NCI-H146 treated with DMSO at 0.1 percent for 48 hours (cell line): ENCODE measurements around the gene SLC30A5.
"Not testable (repeated sequence)": the region's sequence is repeated elsewhere in the genome, so short reads cannot be mapped to it uniquely, and the experiment has no call there.

Experiments
- DNase-seq: peaks from one replicate; lab custom pipeline; 2025; ENCODE audit not compliant: unreplicated experiment; lab: John Stamatoyannopoulos, UW

SLC30A5 gene

DNA sequence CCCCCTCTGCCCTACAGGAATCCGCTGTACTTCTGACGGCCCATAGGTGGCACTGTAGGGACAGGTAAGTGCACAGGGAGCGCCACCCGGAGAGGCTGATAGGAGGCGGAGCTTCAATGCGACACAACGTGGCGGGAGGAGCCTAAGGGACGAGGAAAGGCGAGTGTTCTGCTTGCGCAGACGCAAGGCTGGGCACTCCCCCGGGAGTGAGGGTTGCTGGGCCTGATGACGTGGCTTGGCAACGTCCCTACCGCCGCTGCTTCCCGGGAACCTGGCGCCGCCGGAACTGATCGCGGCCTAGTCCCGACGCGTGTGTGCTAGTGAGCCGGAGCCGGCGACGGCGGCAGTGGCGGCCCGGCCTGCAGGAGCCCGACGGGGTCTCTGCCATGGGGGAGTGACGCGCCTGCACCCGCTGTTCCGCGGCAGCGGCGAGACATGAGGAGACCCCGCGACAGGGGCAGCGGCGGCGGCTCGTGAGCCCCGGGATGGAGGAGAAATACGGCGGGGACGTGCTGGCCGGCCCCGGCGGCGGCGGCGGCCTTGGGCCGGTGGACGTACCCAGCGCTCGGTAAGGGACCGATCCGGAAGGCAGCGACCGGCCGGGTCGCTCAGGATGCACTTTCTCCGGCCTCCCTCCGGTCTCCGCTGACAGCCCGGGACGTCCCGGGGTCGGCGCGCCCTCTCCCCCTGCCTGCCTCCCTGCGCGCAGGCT, at the start of gene SLC30A5:
Gene SLC30A5 (plus strand): TSS at position 244 of the 712 bp plus-strand sequence. CDS start 242 bp downstream, at position 486.
- peak; percentile 98 for DNase-seq

DNA sequence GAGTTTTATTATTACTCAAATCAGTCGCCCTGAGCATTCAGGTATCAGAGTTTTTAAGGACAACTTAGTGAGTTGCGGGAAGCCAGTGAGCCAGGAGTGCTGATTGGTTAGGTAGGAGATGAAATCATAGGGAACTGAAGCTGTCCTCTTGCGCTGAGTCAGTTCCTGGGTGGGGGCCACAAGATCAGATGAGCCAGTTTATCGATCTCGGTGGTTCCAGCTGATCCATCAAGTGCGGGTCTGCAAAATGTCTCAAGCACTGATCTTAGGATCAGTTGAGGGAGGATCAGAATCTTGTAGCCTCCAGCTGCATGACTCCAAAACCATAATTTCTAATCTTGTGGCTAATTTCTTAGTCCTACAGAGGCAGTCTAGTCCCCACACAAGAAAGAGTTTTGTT, 48.6 kb upstream of the SLC30A5 start:
- DNase-seq = not testable (repeated sequence)

DNA sequence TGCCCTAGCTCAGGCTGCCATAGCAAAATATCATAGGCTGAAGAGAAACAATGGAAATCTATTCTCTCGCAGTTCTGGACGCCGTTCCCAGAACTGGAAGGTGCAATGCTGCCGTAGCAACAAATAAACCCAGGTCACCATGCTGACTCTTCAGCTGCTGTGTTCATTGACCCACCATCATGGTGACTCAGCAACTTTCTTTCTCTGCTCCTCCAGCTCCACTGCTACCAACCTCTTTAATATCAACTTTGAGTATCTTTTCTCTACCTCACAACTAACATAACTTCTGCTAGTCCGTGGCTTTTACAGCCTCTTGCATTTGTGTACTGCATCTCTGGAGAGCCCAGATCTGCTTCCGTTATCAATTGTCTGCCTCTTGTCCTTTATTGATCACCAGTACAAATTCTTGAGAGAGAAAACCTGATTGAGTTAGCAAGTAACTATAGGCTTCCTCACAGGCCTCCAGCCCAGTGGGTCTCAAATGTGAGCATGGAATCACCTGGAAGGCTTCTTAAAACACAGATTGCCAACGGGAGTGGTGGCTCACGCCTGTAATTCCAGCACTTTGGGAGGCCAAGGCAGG, 47.3 kb upstream of the SLC30A5 start:
- no peak for DNase-seq

DNA sequence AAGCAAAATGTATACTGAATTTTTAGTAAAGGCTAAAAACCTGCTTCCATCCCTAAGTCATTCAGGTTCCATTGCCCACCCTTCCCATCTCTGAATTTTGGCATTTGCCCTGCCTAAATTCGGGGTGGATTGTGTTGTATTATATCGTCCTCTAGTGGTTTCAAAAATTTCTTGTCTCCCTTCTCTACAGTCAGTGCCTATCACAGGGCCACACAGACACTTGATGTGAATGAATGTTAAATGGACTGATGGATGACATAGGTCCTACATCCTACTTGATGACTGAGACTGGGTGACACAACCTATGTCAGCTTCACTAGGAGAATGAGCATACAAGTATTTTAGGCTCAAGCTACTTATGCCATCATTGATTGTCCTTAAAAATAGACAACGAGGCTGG, 45.6 kb upstream of the SLC30A5 start:
- DNase-seq = no peak

DNA sequence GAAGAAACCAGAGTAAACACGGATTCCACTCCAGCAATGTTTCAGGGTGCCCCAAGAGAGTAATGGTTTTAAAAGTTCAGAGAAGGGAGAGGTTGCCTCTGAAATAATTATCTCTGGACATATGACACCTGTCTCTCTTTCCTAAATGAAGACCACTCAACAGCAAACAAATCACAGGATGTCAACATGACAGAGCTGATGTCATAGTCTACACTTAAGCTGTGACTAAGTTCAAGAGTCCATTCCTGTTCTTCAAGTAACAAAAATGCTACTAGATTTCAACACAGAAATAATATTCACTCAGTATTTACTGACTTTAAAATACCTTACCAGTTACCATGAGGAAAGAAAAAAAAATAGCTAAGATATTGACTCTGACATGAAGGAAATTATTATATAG, 44.7 kb upstream of the SLC30A5 start:
- no peak for DNase-seq

DNA sequence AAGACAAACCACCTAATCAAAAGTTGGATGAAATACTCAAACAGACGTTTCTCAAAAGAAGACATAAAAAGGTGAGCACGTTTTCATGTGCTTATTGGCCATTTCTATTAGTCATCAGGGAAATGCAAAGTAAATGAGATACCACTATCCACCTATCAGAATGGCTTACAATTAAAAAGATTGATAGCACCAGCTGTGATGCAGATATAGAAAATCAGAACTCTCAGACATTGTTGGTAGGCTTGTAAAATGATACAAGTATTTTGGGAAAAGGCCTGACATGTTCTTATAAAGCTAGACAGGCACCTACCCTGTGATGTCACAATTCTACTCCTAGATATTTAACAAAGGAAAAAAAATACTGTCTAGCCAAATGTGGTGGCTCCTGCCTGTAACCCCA, 44.0 kb upstream of the SLC30A5 start:
- no peak for DNase-seq

DNA sequence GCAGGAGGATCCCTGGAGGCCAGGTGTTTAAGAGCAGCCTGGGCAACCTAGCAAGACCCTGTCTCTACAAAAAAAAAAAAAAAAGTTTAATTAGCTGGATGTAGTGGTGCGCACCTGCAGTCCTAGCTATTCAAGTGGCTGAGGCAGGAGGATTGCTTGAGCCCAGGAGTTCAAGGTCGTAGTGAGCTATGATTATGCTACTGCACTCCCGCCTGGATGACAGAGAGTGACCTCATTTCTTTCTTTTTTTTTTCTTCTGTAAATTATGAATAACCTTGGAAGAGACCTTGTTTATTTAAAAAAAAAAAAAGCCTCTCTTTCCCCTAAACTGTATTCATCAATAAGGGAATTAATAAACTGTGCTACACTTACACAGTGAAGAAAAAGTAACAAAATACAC, 43.6 kb upstream of the SLC30A5 start:
- no peak for DNase-seq

DNA sequence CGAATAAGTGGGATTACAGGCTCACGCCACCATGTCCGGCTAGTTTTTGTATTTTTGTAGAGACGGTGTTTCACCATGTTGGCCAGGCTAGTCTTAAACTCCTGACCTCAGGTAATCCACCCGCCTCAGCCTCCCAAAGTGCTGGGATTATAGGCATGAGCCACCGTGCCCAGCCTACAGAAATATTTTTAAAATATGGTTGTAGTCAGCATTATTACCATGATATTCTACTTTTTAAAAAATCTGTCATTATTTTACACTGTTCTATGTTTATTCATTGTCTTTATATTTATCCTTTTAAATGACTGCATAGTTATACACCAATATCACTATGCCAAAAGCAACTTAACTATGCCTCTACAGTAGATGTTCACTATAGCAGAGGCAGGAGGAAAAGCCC, 41.6 kb upstream of the SLC30A5 start:
- DNase-seq = no peak

DNA sequence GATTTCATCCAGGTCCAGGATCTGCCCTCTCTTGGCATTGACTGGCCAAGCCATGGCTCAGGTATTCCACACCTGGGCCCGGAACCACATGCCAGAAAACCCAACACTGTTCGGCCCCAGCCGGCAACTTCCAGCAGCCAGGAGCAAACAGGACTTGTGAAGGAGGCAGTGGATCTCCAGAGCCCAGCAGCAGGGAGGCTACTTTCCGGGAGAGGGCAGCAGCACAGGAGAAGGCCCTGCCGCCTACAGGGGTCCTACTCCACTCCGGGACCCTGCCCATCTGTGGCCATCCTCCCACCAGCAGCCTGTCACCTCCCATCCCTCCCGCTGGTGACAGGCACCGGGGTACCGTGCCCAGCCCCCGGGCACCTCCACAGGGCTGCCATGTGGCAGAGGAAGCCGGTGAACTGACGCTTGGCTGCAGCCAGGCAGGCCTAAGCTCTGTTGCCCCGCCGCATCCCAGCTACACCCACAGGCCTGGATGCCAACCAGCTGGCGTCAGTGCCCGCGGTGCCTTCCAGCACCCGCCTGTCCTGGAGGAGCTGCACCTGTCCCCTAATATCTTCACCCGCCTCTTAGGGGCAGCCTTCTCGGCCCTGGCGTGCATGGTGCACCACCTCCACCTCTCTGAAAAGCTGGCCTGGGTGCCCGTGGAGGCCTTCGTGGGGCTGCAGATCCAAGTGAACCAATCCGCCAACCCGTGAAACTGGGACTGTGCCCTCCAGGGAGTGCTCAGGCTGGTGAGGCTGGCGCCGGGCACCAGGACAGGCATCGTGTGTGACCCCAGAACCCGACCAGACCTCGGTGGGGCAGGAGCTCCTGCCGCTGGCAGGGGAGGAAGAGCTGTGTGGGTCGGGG, 18.9 kb upstream of the SLC30A5 start:
- DNase-seq = no peak

DNA sequence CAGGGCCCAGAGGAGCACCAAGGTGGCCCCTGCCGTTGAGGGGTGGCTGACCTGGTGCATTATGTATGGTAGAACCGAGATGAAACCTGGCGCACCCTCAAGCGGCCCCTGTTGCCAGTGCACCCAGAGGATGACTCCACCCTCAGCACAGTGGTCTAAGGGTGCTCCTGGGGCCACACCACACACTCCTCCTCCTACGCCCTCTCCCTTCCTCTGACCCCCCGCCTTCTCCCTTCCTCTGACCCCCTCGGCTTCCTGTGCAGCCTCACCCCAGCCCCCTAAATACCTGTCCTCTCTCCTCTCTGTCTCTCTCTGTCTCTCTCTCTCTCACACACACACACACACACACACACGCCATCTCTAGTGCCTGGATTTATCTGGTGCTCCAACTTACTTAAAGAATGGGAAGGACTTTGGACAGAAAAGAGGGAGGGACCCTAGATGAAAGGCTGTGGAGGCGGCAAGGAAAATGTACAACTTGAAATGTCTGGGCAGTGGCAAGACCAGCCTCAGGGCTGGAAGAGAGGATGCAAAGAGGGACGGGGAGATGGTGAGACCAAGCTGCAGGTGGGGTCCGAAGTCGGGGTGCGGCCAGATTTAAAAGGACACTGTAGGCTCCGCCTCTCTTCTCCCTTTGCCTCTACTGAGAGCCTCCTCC, 18.2 kb upstream of the SLC30A5 start:
- no peak for DNase-seq

DNA sequence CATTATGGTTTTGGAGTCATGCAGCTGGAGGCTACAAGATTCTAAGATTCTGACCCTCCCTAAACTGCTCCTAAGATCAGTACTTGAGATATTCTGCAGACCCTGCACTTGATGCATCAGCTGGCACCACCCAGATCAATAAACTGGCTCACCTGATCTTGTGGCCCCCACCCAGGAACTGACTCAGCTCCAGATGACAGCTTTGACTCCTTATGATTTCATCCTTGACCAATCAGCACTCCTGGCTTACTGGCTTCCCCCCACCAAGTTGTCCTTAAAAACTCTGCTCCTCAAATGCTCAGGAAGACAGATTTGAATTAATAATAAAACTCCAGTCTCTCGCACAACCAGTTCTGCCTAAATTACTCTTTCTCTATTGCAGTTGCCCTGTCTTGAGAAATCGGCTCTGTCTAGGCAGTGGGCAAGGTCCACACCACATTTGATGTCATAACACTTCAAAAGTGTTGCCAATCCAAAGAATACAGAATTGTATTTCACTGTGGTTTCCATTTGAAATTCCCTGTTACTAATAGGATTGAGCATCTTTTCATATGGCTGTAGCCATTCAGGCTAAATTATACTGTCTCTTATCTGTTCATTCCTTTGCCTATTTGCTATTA, 14.8 kb upstream of the SLC30A5 start:
- no peak for DNase-seq

DNA sequence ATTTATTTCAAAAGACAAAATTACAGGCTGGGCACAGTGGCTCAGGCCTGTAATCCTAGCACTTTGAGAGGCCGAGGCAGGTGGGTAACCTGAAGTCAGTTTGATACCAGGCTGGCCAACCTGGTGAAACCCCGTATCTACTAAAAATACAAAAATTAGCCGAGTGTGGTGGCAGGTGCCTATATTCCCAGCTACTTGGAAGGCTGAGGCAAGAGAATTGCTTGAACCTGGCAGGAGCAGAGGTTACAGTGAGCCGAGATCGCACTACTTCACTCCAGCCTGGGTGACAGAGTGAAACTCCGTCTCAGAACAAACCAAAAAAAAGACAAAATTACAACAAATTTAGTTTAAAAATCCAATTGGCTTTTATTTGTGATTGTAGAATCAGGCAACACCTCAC, 14.3 kb upstream of the SLC30A5 start:
- DNase-seq = no peak

DNA sequence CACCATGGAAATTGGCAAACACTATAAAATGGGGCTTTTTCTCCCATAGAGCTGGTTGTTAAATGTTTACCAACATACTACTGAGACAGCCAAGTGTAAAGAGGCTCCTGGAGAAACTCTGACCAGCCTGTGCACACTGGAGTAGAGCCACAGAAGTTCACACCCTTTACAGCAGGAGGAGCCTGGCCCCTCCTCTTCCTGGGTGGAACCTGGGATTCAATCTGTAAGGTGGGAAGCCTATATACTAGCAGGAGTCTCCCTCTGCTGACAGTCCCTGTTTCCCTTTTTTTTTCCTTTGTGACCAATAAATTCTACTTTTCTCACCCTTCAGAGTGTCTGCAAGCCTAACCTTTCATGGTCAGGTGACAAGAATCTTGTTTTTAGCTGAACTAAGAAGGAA, 10.4 kb upstream of the SLC30A5 start:
- DNase-seq = peak; percentile 16

DNA sequence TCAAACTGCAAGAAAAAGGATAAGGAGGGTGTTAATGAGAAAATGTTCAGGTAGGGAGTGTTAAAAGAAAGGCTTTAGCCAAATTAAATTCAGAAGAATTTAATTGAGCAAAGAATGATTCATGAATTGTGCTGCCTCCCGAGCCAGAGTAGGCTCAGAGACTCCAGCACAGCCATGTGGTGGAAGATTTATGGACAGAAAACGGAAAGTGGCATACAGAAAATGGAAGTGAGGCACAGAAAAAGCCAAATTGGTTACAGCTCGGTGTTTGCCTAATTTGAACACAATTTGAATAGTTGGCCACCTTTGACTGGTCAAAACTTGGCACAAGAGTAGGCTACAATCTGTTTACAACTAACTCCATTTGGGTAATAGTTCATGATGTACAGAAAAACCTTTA, 9.6 kb upstream of the SLC30A5 start:
- DNase-seq = no peak

DNA sequence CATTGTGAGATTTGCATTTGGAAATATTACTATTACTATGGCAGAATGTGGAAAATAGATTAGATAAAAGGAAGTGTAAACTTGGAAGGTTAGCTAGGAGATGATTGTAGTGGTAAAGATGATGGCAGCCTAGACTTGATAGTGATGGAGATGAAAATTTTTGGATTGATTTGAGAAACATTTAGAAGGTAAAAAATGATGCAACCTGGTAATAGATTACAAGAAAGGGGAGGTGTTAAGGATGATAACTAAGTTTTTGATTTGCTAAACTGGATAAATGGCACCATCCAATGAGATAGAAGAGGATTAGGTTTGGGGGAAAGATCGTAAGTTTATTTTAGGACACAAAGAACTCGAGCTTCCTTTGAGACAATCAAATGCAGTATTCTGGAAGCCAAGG, 8.9 kb upstream of the SLC30A5 start:
- DNase-seq = no peak

DNA sequence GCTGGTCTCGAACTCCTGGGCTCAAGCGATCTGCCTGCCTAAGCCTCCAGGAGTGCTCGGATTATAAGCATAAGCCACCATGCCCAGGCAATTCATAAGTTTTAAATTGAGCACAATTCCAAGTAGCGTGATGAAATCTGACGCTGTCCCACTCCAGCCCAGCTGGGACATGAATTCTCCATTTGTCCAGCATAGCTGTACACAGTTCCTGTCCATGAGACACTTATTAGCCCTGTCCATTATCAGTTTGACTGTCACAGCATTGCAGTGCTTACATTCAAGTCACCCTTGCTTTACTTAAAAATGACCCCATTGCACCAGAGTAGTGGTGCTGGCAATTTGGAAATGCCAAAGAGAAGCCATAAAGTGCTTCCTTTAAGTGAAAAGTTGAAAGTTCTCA, 7.6 kb upstream of the SLC30A5 start:
- no peak for DNase-seq

DNA sequence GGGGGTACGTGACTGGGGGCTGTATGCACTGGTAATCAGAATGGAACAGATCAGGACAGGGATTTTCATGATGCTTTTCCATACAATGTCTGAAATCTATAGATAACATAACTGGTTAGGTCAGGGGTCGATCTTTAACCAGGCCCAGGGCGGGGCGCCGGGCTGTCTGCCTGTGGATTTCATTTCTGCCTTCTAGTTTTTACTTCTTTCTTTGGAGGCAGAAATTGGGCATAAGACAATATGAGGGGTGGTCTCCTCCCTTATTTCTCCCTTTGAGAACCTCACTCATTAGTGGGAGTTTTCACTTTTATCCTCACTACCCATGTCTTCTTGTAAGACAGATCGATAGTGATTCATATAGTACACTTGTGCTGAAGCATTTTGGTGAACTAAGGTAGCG, 5.8 kb upstream of the SLC30A5 start:
- not testable (repeated sequence) for DNase-seq

DNA sequence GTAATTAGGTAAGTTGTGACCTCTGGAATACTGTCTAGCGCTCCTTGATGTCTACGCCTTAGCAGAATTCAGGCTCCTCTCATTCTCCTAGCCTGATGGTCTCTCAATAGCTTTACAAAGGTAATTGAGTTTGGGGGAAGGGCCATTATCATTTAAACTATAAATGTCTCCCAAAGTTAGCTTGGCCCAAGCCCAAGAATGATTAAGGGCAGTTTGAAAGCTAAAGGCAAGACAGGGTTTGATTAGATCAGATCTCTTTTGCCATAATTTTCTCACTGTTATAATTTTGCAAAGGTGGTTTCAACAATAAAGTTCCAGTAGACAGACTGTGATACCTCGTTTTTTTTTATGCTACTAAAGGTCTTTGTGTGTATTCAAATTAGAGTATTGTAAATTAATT, 3.7 kb upstream of the SLC30A5 start:
- no peak for DNase-seq

DNA sequence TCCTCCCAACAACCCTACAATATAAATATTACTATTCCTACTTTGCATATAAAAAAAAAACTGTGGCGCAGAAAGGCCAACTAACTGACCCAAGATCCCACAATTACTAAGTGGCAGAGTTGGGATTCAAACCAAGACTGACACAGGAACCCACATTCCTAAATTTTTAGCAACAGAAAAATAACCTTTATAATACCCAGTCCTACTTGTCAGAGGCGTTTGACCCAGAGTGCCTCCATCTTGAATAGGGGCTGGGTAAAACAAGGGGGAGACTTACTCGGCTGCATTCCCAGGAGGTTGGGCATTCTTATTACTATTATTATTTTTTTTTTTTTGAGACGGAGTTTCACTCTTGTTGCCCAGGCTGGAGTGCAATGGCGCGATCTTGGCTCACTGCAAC, 2.0 kb upstream of the SLC30A5 start:
- DNase-seq = no peak

DNA sequence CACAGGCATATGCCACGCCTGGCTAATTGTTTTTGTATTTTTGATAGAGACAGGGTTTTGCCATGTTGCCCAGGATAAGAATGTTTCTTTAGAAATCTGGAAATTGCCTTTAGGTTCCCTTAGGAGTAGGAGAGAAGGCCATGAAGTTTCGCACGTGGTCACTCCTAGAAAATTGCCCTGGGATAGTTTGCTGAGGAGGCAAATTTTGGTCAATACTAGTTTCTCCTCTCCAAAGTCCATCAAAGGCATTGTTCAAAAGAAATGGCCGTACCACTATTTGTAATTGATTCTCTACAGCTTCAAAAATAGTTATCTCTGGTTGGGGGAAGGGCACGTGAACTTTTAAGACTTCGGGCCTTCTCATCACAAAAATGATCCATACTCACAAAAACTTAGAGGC, 845 bp upstream of the SLC30A5 start:
- no peak for DNase-seq

DNA sequence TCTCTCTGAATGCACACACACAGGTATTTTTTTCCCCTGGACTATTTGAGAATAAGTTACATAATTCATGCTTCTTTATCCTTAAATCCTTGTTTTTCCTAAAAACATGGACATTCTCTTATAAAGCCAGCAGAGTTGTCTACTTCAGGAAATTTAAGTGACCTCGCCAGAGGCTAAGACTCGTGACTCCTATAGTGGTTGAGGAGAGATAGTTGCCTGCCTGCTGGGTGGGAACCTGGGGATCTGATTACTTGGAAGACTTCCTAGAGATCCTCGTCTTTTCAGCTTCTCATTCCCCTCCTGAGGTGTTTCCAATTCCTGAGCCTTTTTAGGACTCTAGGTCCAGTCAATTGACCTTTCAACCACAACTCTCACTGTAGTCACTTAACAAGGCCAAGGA, 5.5 kb downstream of the SLC30A5 start:
- DNase-seq = no peak
